Neural progenitor cell (in vitro differentiated cells): ENCODE data around the gene AGO3. TPM values are rescaled to one million over a fixed set of nuclear protein-coding genes. Genes with fewer than 3 reads are reported as not detected.

ENCODE experiments used
- DNase-seq: peaks from one replicate; pipeline ENCODE4 v3.0.0-alpha.2; 2016; ENCODE audit warnings: low spot score
- H2AFZ ChIP-seq: fragments of 200-600 bp; sonication (generic); replicated peaks from 2 replicates; pipeline ENCODE4 v1.6.1; 2016; ENCODE audit warnings: antibody characterized with exemption
- H3F3A ChIP-seq: fragments of 200-600 bp; sonication (generic); 2 replicates; pipeline ENCODE4 v1.6.1; 2016; ENCODE audit warnings: antibody characterized with exemption, low read depth
- H3K27ac ChIP-seq: fragments of 200-600 bp; sonication (generic); 2 replicates; pipeline ENCODE4 v1.5.1; 2016; ENCODE audit warnings: mild to moderate bottlenecking
- H3K27me3 ChIP-seq: fragments of 200-600 bp; sonication (generic); 2 replicates; pipeline ENCODE4 v1.6.1; 2016; ENCODE audit warnings: mild to moderate bottlenecking, moderate library complexity
- H3K36me3 ChIP-seq: fragments of 200-600 bp; sonication (generic); 2 replicates; pipeline ENCODE4 v1.5.1; 2016
- H3K4me1 ChIP-seq: fragments of 200-600 bp; sonication (generic); 2 replicates; pipeline ENCODE4 v1.6.1; 2016; ENCODE audit warnings: mixed run types
- H3K4me2 ChIP-seq: fragments of 200-600 bp; sonication (generic); 2 replicates; pipeline ENCODE4 v1.6.1; 2016
- H3K4me3 ChIP-seq: fragments of 200-600 bp; sonication (generic); 2 replicates; pipeline ENCODE4 v1.5.1; 2016
- H3K79me2 ChIP-seq: fragments of 200-600 bp; sonication (generic); 2 replicates; pipeline ENCODE4 v1.6.1; 2016; ENCODE audit warnings: low read depth
- H3K9ac ChIP-seq: fragments of 200-600 bp; sonication (generic); 2 replicates; pipeline ENCODE4 v1.6.1; 2016
- H3K9me3 ChIP-seq: fragments of 200-600 bp; sonication (generic); 2 replicates; pipeline ENCODE4 v1.5.1; 2016; ENCODE audit warnings: low read depth
- H4K20me1 ChIP-seq: fragments of 200-600 bp; sonication (generic); 2 replicates; pipeline ENCODE4 v1.6.1; 2016; ENCODE audit warnings: low read depth
- H3K27ac Mint-ChIP-seq: 3 replicates; pipeline ENCODE4 v1.8.0; 2021; ENCODE audit warnings: mixed read lengths
- H3K27me3 Mint-ChIP-seq: 2 replicates; pipeline ENCODE4 v1.8.0; 2022; ENCODE audit warnings: low read depth, mild to moderate bottlenecking, inconsistent platforms, moderate library complexity, mixed read lengths; ENCODE audit not compliant: insufficient read depth
- H3K36me3 Mint-ChIP-seq: 3 replicates; pipeline ENCODE4 v1.8.0; 2021; ENCODE audit warnings: mixed read lengths
- H3K4me1 Mint-ChIP-seq: 3 replicates; pipeline ENCODE4 v1.8.0; 2021; ENCODE audit warnings: mixed read lengths
- H3K4me3 Mint-ChIP-seq: 3 replicates; pipeline ENCODE4 v1.8.0; 2021; ENCODE audit warnings: mild to moderate bottlenecking, moderate library complexity, mixed read lengths
- H3K9me3 Mint-ChIP-seq: 3 replicates; pipeline ENCODE4 v1.8.0; 2020; ENCODE audit warnings: mixed read lengths
- EZH2 ChIP-seq: fragments of 200-600 bp; sonication (generic); IDR thresholded peaks from 2 replicates; pipeline ENCODE4 v1.6.1; 2017; ENCODE audit warnings: antibody characterized with exemption, mild to moderate bottlenecking, moderate library complexity
- EZH2phosphoT487 ChIP-seq: fragments of 200-600 bp; sonication (generic); IDR thresholded peaks from 2 replicates; pipeline ENCODE4 v1.6.1; 2017; ENCODE audit warnings: antibody characterized with exemption
- total RNA-seq: library from RNA; depleted of rRNA; stranded (reverse); fragments of >200 nt; gene quantifications from 2 replicates; pipeline ENCODE4 v1.2.3, GENCODE V29; 2015; ENCODE audit warnings: low replicate concordance
- TF ChIP-seq, protein P1 (sequence below): fragments of 200-600 bp; sonication (generic); IDR thresholded peaks from 2 replicates; pipeline ENCODE4 v1.5.1; 2017; ENCODE audit warnings: antibody characterized with exemption, mild to moderate bottlenecking

The AGO3 gene
- total RNA-seq, 1 donor from 2014 or later, result 45.2 TPM

DNA sequence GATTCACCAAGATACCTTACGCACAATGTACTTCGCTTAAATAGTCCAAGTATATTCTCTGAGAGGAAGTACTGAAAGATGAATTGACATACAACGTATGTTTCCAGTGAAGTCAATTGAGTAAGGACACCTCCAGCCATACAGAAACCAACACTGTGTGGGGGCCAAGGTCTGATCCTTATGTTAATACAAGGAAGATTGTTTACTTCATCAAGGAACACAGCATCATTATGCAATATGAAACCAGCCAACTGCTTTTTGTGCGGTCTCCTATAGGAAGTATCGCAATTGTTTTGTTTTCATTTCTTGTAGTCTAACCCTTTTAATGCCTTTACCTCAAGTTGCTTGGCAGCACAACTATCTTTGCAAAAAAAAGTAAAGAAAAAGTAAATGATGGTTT, 124.8 kb downstream of the AGO3 start:
- H3K4me1 ChIP-seq, result no peaks in the 10 kb centered on the region
- no peaks in the 10 kb centered on the region for H3K36me3 ChIP-seq
- H3F3A ChIP-seq, result no peaks in the 10 kb centered on the region
- H2AFZ ChIP-seq, result no peak overlapping the region
- H3K79me2 ChIP-seq, result no peaks in the 10 kb centered on the region
- no peaks in the 10 kb centered on the region for H3K4me1 Mint-ChIP-seq
- H3K27me3 Mint-ChIP-seq, result no peaks in the 10 kb centered on the region
- DNase-seq, result no peak
- H3K4me2 ChIP-seq, result no peak overlapping the region
- H3K4me3 ChIP-seq, result no peak overlapping the region
- H3K27ac Mint-ChIP-seq, result no peak overlapping the region
- no peak overlapping the region for H3K4me3 Mint-ChIP-seq
- no peaks in the 10 kb centered on the region for H3K9me3 ChIP-seq
- no peaks in the 10 kb centered on the region for H3K9me3 Mint-ChIP-seq
- H3K36me3 Mint-ChIP-seq, result peaks cover 8% of the 10 kb centered on the region
- no peak overlapping the region for H3K27ac ChIP-seq
- TF ChIP-seq EZH2phosphoT487 (no peak), EZH2 (no peak)
- TF ChIP-seq, protein P1, sequence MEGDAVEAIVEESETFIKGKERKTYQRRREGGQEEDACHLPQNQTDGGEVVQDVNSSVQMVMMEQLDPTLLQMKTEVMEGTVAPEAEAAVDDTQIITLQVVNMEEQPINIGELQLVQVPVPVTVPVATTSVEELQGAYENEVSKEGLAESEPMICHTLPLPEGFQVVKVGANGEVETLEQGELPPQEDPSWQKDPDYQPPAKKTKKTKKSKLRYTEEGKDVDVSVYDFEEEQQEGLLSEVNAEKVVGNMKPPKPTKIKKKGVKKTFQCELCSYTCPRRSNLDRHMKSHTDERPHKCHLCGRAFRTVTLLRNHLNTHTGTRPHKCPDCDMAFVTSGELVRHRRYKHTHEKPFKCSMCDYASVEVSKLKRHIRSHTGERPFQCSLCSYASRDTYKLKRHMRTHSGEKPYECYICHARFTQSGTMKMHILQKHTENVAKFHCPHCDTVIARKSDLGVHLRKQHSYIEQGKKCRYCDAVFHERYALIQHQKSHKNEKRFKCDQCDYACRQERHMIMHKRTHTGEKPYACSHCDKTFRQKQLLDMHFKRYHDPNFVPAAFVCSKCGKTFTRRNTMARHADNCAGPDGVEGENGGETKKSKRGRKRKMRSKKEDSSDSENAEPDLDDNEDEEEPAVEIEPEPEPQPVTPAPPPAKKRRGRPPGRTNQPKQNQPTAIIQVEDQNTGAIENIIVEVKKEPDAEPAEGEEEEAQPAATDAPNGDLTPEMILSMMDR, result no peak
- no peak overlapping the region for H3K9ac ChIP-seq
- no peaks in the 10 kb centered on the region for H3K27me3 ChIP-seq
- H4K20me1 ChIP-seq, result no peaks in the 10 kb centered on the region

DNA sequence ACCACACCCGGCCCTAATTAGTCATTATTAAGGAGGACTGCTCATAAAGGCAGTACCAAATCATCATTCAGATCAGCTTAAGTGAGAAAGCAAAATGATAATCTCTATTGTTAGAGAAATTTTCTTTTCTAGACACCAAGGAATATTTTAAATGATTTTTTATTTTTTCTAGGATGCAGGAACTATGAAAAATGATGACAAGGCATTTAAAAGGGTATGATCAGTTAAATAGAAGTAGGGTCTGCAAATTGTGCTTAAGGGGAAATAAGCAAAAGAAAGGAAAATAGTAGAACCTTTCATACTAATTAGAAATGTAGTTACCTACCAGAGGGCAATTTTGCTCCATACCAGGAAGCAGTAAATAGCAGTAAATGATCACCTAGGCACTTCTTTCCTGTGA, 131.4 kb downstream of the AGO3 start:
- DNase-seq, result no peak
- TF ChIP-seq, protein P1, result no peak
- TF ChIP-seq EZH2phosphoT487, result no peak
- no peak for TF ChIP-seq EZH2
- Histone ChIP-seq H3K4me2 (no peak overlapping the region), H3F3A (no peaks in the 10 kb centered on the region), H3K79me2 (no peaks in the 10 kb centered on the region), H2AFZ (no peak overlapping the region), H3K27me3 (no peaks in the 10 kb centered on the region), H3K4me1 (no peaks in the 10 kb centered on the region), H3K36me3 (no peaks in the 10 kb centered on the region), H4K20me1 (no peaks in the 10 kb centered on the region), H3K4me3 (no peak overlapping the region), H3K9me3 (no peaks in the 10 kb centered on the region), H3K27ac (no peak overlapping the region), H3K9ac (no peak overlapping the region)
- no peaks in the 10 kb centered on the region for H3K9me3 Mint-ChIP-seq
- no peaks in the 10 kb centered on the region for H3K4me1 Mint-ChIP-seq
- H3K27ac Mint-ChIP-seq, result no peak overlapping the region
- H3K4me3 Mint-ChIP-seq, result no peak overlapping the region
- no peaks in the 10 kb centered on the region for H3K36me3 Mint-ChIP-seq
- peaks cover 3% of the 10 kb centered on the region for H3K27me3 Mint-ChIP-seq

DNA sequence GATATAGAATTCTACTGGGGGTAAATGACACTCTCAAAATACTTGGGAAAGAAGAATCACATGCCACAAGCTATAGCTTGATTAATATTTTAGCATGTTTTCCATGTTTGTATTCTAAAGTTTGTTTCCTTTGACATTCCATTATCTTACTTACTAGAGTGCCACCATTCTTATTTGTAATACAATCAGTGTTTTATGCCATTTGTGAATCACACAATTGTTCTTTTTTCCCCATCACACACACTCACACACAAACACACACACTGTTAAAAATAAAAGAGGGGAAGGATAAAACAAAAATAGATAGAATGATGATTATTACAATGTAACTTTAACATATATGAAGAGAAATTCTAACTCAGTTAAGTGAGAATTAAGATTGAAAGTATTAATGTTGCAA, 137.0 kb downstream of the AGO3 start:
- H3K4me2 ChIP-seq, result no peak overlapping the region
- H3K4me3 ChIP-seq, result no peak overlapping the region
- H3K9me3 Mint-ChIP-seq, result no peaks in the 10 kb centered on the region
- H3K4me1 ChIP-seq, result peaks cover 8% of the 10 kb centered on the region
- no peak overlapping the region for H3K9ac ChIP-seq
- H2AFZ ChIP-seq, result no peak overlapping the region
- peaks cover 7% of the 10 kb centered on the region for H3K4me1 Mint-ChIP-seq
- H3F3A ChIP-seq, result peaks cover 4% of the 10 kb centered on the region
- H3K79me2 ChIP-seq, result no peaks in the 10 kb centered on the region
- no peak overlapping the region for H3K27ac ChIP-seq
- H3K27me3 ChIP-seq, result no peaks in the 10 kb centered on the region
- no peak for DNase-seq
- no peaks in the 10 kb centered on the region for H3K36me3 Mint-ChIP-seq
- TF ChIP-seq EZH2phosphoT487 (no peak), EZH2 (no peak)
- TF ChIP-seq, protein P1, result no peak
- H4K20me1 ChIP-seq, result no peaks in the 10 kb centered on the region
- H3K4me3 Mint-ChIP-seq, result no peak overlapping the region
- H3K27me3 Mint-ChIP-seq, result peaks cover 3% of the 10 kb centered on the region
- H3K36me3 ChIP-seq, result no peaks in the 10 kb centered on the region
- no peaks in the 10 kb centered on the region for H3K9me3 ChIP-seq
- H3K27ac Mint-ChIP-seq, result no peak overlapping the region

DNA sequence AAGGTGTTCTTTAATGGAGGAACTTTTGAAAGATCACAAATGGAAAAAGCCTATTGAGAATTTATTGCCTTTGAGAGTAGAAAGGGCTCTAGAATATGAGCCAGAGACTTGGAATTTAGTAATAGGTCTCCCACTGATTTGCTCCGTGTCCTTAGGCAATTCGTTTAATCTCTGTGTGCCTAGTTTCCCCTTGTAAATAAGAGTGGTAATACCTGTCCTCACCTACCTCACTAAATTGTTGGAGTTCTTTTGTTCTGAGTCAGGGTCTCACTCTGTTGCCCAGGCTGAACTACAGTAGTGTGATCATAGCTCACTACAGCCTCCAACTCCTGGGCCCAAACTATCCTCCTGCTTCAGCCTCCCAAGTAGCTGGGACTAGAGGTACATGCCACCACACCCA, 138.0 kb downstream of the AGO3 start:
- H3K27me3 ChIP-seq, result no peaks in the 10 kb centered on the region
- H4K20me1 ChIP-seq, result no peaks in the 10 kb centered on the region
- H3K4me1 ChIP-seq, result peaks cover 8% of the 10 kb centered on the region
- no peaks in the 10 kb centered on the region for H3K9me3 ChIP-seq
- H3K36me3 Mint-ChIP-seq, result no peaks in the 10 kb centered on the region
- no peak overlapping the region for H3K4me2 ChIP-seq
- H3K36me3 ChIP-seq, result no peaks in the 10 kb centered on the region
- H3K9me3 Mint-ChIP-seq, result no peaks in the 10 kb centered on the region
- H3K27me3 Mint-ChIP-seq, result peaks cover 3% of the 10 kb centered on the region
- no peak overlapping the region for H3K9ac ChIP-seq
- no peak overlapping the region for H2AFZ ChIP-seq
- no peak overlapping the region for H3K27ac Mint-ChIP-seq
- DNase-seq, result no peak
- H3K4me3 Mint-ChIP-seq, result no peak overlapping the region
- H3F3A ChIP-seq, result peaks cover 4% of the 10 kb centered on the region
- H3K4me1 Mint-ChIP-seq, result peaks cover 7% of the 10 kb centered on the region
- H3K79me2 ChIP-seq, result no peaks in the 10 kb centered on the region
- H3K27ac ChIP-seq, result no peak overlapping the region
- TF ChIP-seq EZH2 (no peak), EZH2phosphoT487 (no peak)
- TF ChIP-seq, protein P1, result no peak
- no peak overlapping the region for H3K4me3 ChIP-seq
